PFSK-1 (cell line): ENCODE measurements around the gene BCAS3.
A peak's percentile ranks its signal among the peaks of the same experiment; 100 is the strongest.

Experiments
- FOXP2 ChIP-seq: optimal IDR thresholded peaks from 2 replicates; pipeline ENCODE3; 2011; ENCODE audit warnings: borderline replicate concordance, control low read depth, inconsistent platforms; ENCODE audit not compliant: insufficient read depth; ENCODE audit errors: extremely low read length, extremely low read depth
- POLR2AphosphoS5 ChIP-seq: IDR thresholded peaks from 2 replicates; pipeline ENCODE4 v1.6.1; 2012; ENCODE audit warnings: low read depth, mild to moderate bottlenecking, control low read depth, low read length, moderate library complexity
- SIN3A ChIP-seq: IDR thresholded peaks from 2 replicates; pipeline ENCODE4 v1.6.1; 2012; ENCODE audit warnings: mild to moderate bottlenecking, low read length, moderate library complexity, borderline replicate concordance; ENCODE audit not compliant: insufficient read depth

DNA sequence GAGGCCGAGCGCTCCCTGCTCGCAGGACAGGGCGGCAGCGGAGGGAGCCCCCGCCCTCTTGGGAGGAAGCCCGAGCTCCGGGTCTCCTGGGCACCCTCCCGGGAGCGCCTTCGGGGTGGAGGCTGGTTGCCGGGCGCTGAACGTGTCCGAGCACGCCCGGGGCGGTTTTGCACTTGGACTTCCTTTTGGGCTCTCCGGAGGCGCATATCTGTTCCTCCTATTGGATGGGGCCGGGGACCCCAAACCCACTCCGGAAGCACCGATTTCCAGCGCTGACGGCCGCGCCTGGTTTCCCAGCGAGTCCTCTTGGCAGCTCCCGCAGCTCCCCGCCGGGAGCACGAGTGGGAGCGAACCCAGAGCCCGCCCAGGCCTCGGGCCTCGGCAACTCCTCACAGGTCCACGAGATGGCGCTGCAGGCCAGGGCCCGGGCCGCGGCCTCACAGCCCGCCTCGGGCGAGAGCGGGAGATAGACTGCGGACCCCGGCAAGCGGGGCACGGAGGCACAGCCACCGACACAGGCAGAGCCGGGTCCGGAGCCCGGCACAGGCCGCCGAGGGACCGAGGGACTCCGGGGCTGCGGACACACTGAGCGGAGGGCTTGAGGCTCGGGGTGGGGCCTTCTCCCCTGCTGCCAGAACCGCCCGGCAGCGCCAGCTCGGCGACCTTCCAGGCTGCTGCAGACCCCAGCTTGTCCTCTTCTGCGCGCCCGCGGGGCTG lies 734.6 kb downstream of the BCAS3 start:
- TF ChIP-seq POLR2AphosphoS5 (no peak), FOXP2 (peak; percentile 76), SIN3A (no peak)
